Effector memory CD4-positive, alpha-beta T cell (primary cell): Measurements from ENCODE around the gene SEMA5B.

Experiments used
- DNase-seq, 3 donors: peaks; one replicate each; pipeline ENCODE4 v3.0.0-alpha.2; 2020
- H3K27ac ChIP-seq: 2 replicates; pipeline ENCODE4 v1.7.0; 2013; ENCODE audit warnings: mild to moderate bottlenecking, low read length, moderate library complexity; ENCODE audit not compliant: insufficient read depth, poor library complexity, severe bottlenecking
- H3K27me3 ChIP-seq: replicated peaks from 2 replicates; pipeline ENCODE4 v1.7.0; 2013; ENCODE audit warnings: mild to moderate bottlenecking, low read length; ENCODE audit not compliant: insufficient read depth, control insufficient read depth, poor library complexity, severe bottlenecking
- H3K36me3 ChIP-seq: 2 replicates; pipeline ENCODE4 v1.7.0; 2013; ENCODE audit warnings: mild to moderate bottlenecking, low read length, moderate library complexity; ENCODE audit not compliant: control insufficient read depth, insufficient read depth
- H3K4me1 ChIP-seq: 2 replicates; pipeline ENCODE4 v1.7.0; 2013; ENCODE audit warnings: low read length, mild to moderate bottlenecking; ENCODE audit not compliant: control insufficient read depth, insufficient read depth, poor library complexity, severe bottlenecking
- H3K4me3 ChIP-seq: 2 replicates; pipeline ENCODE4 v1.7.0; 2013; ENCODE audit warnings: low read length, low read depth, mild to moderate bottlenecking; ENCODE audit not compliant: insufficient read depth, poor library complexity, severe bottlenecking
- H3K9me3 ChIP-seq: 2 replicates; pipeline ENCODE4 v1.7.0; 2013; ENCODE audit warnings: mild to moderate bottlenecking, low read length, moderate library complexity; ENCODE audit not compliant: control insufficient read depth

Gene SEMA5B

GRCh38 chr3:122967765-122968164, 59.8 kb downstream of the SEMA5B start:
- no peak for DNase-seq
- no peak overlapping the region for H3K4me3 ChIP-seq
- no peaks in the 10 kb centered on the region for H3K27me3 ChIP-seq
- H3K27ac ChIP-seq: no peak overlapping the region
- no peaks in the 10 kb centered on the region for H3K4me1 ChIP-seq
- no peaks in the 10 kb centered on the region for H3K36me3 ChIP-seq
- H3K9me3 ChIP-seq: no peaks in the 10 kb centered on the region

DNA sequence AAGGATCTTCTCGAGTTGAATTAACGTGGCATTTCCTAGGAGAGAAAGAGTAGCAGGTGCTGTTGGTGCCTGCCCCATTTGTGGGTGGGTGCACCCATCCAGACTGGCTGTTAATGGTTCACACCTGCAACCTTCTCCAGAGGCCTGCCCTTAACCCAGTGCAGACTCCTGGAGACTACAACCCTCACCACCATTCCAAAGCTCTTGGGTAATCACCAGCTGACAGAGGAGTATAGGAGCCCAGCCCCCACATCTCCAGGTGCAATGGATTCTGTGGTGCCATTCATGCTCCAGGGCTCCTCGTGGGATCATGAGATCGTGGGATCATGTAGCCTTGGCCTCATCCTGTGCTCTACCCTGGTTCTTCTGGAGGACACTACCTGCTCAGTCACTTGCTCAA, 60.2 kb downstream of the SEMA5B start:
- H3K4me3 ChIP-seq: no peak overlapping the region
- H3K4me1 ChIP-seq: no peaks in the 10 kb centered on the region
- H3K36me3 ChIP-seq: no peaks in the 10 kb centered on the region
- no peak for DNase-seq
- H3K27me3 ChIP-seq: no peaks in the 10 kb centered on the region
- no peak overlapping the region for H3K27ac ChIP-seq
- no peaks in the 10 kb centered on the region for H3K9me3 ChIP-seq

DNA sequence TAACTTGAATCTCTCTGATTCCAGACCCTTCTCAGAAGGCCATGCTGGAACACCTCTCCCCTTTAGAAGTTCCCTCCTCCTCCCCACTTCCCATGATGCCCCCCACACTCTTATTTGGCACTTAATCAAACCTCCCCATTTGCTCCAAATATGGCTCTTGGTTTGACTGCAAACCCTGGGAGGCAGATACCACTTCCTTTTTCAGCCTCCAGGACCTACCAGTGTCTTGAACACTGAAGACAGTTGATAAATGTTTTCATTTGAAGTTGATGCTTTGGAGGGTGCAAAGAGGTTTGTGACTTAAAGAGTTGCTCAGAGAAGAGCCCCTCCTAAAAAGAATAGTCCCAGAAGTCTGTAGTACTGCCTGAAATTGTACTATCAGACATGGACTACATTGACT, 61.5 kb downstream of the SEMA5B start:
- no peaks in the 10 kb centered on the region for H3K36me3 ChIP-seq
- no peaks in the 10 kb centered on the region for H3K27me3 ChIP-seq
- no peaks in the 10 kb centered on the region for H3K4me1 ChIP-seq
- no peak overlapping the region for H3K27ac ChIP-seq
- no peak for DNase-seq
- H3K4me3 ChIP-seq: no peak overlapping the region
- H3K9me3 ChIP-seq: no peaks in the 10 kb centered on the region

DNA sequence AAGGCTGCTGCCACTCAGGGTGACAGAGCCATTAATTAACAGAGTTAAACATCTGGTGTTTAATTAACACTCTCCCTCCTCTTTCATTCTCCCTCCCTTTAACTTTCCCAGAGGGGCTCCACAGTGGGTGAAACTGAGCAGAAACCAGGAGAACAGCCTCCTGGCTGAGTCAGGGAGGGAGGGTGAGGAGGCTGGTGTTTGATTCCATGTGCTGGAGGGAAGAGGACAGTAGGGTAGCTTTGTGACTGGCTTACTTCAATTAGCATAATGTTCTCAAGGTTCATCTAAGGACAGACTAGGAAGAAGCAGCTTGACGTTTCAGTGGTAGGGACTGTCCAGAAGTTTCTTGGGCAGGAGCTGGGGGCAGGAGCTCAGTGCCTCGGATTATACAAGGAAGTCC, 62.8 kb downstream of the SEMA5B start:
- H3K4me3 ChIP-seq: no peak overlapping the region
- H3K9me3 ChIP-seq: no peaks in the 10 kb centered on the region
- no peak overlapping the region for H3K27ac ChIP-seq
- DNase-seq: no peak
- H3K4me1 ChIP-seq: no peaks in the 10 kb centered on the region
- H3K36me3 ChIP-seq: no peaks in the 10 kb centered on the region
- H3K27me3 ChIP-seq: no peaks in the 10 kb centered on the region

GRCh38 chr3:122962149-122962548, 65.4 kb downstream of the SEMA5B start:
- Histone ChIP-seq H3K9me3 (no peaks in the 10 kb centered on the region), H3K4me3 (no peak overlapping the region), H3K4me1 (no peaks in the 10 kb centered on the region), H3K27ac (no peak overlapping the region), H3K36me3 (no peaks in the 10 kb centered on the region), H3K27me3 (no peaks in the 10 kb centered on the region)
- DNase-seq: no peak

DNA sequence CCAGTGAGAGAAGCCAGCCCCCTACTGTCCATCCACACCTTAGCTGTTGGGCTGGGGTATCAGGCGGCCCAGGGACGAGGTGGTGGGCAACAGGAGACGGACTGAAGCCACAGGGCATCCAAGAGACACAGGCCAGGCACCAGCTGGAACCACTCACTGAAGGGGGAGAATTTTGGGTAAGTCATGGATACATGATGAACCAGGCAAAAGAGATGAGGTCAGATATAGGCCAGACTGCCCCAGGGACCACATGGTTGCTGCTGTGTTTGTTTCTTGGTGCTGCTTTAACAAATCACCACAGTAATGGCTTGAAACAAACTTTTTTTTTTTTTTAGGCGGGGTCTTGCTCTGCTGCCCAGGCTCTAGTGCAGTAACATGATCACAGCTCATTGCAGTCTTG, 66.4 kb downstream of the SEMA5B start:
- Histone ChIP-seq H3K4me1 (no peaks in the 10 kb centered on the region), H3K4me3 (no peak overlapping the region), H3K27ac (no peak overlapping the region), H3K27me3 (no peaks in the 10 kb centered on the region), H3K36me3 (no peaks in the 10 kb centered on the region), H3K9me3 (no peaks in the 10 kb centered on the region)
- DNase-seq: no peak

DNA sequence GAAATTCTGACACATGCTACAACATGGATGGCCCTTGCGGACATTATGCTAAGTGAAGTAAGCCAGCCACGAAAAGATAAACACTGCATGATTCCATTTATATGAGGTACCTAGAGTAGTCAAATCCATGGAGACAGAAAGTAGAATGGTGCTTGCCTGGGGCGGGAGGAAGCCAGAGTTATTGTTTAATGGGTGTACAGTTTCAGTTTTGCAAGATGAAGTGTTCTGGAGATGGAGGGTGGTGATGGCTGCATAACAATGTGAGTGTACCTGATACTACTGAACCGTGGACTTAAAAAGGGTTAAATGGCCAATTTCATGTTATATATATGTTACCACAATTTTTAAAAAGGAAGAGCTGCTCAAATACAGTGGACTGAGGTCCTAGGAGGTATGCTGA, 66.9 kb downstream of the SEMA5B start:
- DNase-seq: no peak
- Histone ChIP-seq H3K4me1 (no peaks in the 10 kb centered on the region), H3K36me3 (no peaks in the 10 kb centered on the region), H3K9me3 (no peaks in the 10 kb centered on the region), H3K4me3 (no peak overlapping the region), H3K27ac (no peak overlapping the region), H3K27me3 (no peaks in the 10 kb centered on the region)

- no peaks in the 10 kb centered on the region for H3K9me3 ChIP-seq
- no peak for DNase-seq
- no peaks in the 10 kb centered on the region for H3K36me3 ChIP-seq
- no peaks in the 10 kb centered on the region for H3K27me3 ChIP-seq
- H3K4me1 ChIP-seq: no peaks in the 10 kb centered on the region
- H3K27ac ChIP-seq: no peak overlapping the region
- no peak overlapping the region for H3K4me3 ChIP-seq
These were observed 68.2 kb downstream of the SEMA5B start for GRCh38 chr3:122959339-122959738.

GRCh38 chr3:122957707-122958689, 69.6 kb downstream of the SEMA5B start:
- Histone ChIP-seq H3K4me3 (no peak overlapping the region), H3K27ac (no peak overlapping the region), H3K9me3 (no peaks in the 10 kb centered on the region), H3K36me3 (no peaks in the 10 kb centered on the region), H3K4me1 (no peaks in the 10 kb centered on the region), H3K27me3 (no peaks in the 10 kb centered on the region)
- no peak for DNase-seq

GRCh38 chr3:122956693-122957455, 70.7 kb downstream of the SEMA5B start:
- no peaks in the 10 kb centered on the region for H3K9me3 ChIP-seq
- DNase-seq: no peak
- H3K4me3 ChIP-seq: no peak overlapping the region
- H3K36me3 ChIP-seq: no peaks in the 10 kb centered on the region
- H3K27me3 ChIP-seq: no peaks in the 10 kb centered on the region
- no peak overlapping the region for H3K27ac ChIP-seq
- H3K4me1 ChIP-seq: no peaks in the 10 kb centered on the region
